Endometrial microvascular endothelial cells (primary cell): Measurements from ENCODE around the gene PPARG. TPM values are rescaled to one million over a fixed set of nuclear protein-coding genes. Genes with fewer than 3 reads are reported as not detected.
"Not testable (repeated sequence)": the region's sequence is repeated elsewhere in the genome, so short reads cannot be mapped to it uniquely, and the experiment has no call there.

ENCODE experiments used
- in situ Hi-C: cut with HindIII; loops from 2 replicates; pipeline ENCODE4 v1.10.0; 2017; ENCODE audit warnings: low sequenced_read_pairs, low pct_unique_long_range_greater_than_20kb; ENCODE audit errors: inconsistent ontology term
- total RNA-seq: library from RNA; depleted of rRNA; stranded (reverse); fragments of >200 nt; gene quantifications from one replicate; pipeline ENCODE4 v1.2.3, GENCODE V29; 2015; ENCODE audit errors: inconsistent ontology term

PPARG gene
- total RNA-seq, 1 donor from 2014 or later = 5.6 TPM

DNA sequence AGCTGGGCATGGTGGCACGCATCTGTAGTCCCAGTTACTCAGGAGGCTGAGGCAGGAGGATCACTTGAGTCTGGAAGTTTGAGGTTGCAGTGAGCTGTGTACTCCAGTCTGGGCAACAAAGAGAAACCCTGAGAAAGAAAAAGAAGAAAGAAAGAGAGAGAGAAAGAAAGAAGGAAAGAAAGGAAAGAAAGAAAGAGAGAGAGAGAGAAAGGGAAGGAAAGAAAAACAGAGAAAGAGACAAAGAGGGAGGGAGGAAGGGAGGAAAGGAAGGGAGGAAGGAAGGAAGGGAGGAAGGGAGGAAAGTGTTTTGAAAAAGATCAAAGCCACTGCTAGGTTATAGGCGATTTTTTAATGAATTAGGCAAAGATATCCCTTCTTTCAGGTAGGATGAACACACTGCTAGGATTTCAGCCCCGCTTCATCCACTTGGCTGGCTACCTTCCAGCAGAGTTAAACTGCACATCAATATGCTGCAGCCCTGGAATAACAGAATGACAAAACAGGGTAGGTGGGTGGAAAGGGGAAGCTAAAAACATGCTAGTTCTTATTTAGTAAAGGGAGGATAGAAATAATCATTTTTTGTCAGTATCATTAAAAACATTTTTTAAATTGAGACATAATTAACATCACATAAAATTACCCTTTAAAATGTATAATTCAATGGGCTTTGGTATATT is 12.8 kb upstream of the PPARG start:
- in situ Hi-C loops = no loop called here

- in situ Hi-C loops = not testable (repeated sequence)
These were observed 12.0 kb upstream of the PPARG start for GRCh38 chr3:12276827-12277226.

DNA sequence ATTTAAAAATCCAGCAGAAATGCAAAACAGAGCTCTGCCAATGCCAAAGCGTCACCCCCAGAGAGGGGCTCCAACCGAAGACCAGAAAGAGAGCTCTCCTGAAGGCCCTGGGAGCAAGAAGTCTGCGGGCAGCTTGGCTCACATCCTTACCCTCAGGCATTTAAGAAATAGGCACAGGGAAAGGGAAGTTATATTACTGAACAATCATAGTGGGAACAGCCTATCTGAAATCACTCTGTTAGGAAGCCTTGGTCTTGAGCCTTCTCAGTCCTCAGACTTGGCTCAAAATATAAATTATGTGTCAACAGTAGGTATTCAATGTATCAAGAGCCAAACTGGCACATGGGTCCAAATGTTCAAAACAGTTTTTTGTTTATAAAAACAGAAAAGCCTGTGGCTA is 10.3 kb upstream of the PPARG start:
- in situ Hi-C loops = no loop called here

GRCh38 chr3:12279591-12280326 is 9.1 kb upstream of the PPARG start:
- in situ Hi-C loops = no loop called here

DNA sequence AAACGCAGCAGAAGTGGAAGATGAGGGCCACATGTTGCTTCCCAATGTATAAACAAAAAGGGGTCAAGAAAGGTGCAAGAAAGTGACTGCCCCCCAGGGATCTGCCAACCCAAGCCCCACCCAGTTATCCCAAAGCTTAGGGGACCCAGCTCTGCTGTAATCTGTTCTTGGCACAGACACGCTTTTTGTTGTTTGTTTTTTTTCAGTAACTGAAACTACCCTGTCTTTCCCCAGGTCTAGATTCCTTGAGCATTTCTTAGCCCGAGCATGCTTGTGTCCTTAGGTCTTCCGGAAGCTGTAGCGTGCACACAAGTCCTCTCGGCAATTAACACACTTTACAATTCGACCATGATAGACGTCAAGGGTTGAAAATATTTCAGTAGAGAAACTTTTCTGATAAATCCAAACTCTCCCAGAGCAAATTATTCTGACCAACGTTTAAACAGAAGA is 8.5 kb upstream of the PPARG start:
- in situ Hi-C loops = no loop called here

DNA sequence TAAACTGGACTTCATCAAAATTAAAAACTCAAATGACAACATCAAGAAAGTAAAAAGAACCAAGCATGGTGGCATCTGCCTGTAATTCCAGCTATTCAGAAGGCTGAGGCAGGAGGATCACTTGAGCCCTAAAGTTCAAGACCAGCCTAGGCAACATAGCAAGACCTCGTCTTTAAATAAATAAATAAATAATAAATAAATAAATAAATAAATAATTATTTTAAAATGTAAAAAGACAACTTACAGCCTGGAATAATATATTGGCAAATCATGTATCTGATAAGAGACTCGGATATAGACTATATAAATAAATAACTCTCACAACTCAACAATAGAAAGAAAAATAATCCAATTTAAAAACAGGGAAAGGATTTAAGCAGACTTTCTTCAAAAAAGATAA is 4.3 kb upstream of the PPARG start:
- in situ Hi-C loops = no loop called here

DNA sequence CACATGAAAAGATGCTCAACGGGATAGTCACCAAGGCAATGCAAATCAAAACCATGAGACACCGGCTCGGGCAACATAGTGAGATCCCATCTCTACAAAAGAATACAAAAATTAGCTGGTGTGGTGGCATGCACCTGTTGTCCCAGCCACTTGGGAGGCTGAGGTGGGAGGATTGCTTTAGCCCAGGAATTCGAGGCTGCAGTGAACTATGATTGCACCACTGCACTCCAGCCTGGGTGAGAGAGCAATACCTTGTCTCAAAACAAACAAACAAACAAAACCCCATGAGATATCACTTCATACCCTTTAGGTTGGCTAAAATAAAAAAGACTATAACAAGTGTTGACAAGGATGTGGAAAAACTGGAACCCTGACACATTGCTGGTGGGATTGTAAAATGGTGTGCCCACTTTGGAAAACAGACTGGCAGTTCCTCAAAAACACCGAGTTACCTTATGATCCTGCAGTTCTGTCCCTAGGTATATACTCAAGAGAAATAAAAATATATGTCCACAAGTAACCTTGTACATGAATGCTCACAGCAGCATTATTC is 3.8 kb upstream of the PPARG start:
- in situ Hi-C loops = no loop called here

- in situ Hi-C loops = not testable (repeated sequence)
These were observed 3.1 kb upstream of the PPARG start for GRCh38 chr3:12285779-12286178.

- in situ Hi-C loops = no loop called here
These were observed 2.4 kb upstream of the PPARG start for GRCh38 chr3:12286504-12286903.

DNA sequence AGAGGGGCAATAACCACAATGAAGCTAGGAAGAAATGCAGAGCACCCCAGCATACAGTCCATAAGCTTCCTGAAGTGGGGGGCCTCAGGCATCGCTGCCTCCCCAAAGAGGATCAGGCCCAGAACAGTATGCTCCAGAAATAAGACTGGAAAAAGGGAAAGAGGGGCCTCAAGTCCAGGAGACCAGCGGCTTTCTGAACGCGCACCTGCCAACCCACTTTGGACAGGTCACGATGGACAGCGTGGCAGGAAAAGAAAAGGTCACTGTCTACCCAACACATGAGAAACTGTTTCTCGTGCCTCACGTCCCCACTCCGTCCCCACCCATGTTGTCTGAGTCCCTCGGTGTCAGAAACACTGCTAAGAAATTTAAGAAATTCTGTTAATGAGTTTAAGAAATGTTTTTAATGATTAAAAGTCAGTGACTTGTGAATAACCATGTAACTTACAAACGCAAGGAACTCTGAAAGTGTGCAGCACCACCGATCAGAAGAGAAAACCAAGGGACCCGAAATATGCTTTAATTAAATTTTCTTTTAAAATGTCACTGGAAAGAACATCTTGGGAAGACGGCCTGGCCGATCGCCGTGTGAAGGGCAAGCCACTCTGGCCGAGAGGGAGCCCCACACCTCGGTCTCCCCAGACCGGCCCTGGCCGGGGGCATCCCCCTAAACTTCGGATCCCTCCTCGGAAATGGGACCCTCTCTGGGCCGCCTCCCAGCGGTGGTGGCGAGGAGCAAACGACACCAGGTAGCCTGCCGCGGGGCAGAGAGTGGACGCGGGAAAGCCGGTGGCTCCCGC is 1.7 kb upstream of the PPARG start:
- in situ Hi-C loops = no loop called here

DNA sequence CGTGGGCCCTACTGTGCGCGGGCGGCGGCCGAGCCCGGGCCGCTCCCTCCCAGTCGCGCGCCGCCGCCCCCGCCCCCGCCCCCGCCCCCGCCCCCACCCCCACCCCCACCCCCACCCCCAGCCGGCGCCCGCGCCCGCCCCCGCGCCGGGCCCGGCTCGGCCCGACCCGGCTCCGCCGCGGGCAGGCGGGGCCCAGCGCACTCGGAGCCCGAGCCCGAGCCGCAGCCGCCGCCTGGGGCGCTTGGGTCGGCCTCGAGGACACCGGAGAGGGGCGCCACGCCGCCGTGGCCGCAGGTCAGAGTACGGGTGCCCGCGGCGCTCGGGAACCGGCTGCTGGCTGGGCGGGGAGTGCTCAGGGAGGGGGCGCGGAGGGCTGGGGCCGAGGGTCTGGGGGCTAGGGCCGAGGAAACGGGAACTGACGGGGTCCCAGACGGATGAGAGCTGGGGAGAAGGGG is 1.1 kb upstream of the PPARG start:
- in situ Hi-C loops = no loop called here

- in situ Hi-C loops = no loop called here
These were observed 654 bp downstream of the PPARG start for GRCh38 chr3:12289524-12289923.

- in situ Hi-C loops = no loop called here
These were observed 3.9 kb downstream of the PPARG start for GRCh38 chr3:12292770-12293169.

GRCh38 chr3:12294885-12295580 is 6.2 kb downstream of the PPARG start:
- in situ Hi-C loops = no loop called here

DNA sequence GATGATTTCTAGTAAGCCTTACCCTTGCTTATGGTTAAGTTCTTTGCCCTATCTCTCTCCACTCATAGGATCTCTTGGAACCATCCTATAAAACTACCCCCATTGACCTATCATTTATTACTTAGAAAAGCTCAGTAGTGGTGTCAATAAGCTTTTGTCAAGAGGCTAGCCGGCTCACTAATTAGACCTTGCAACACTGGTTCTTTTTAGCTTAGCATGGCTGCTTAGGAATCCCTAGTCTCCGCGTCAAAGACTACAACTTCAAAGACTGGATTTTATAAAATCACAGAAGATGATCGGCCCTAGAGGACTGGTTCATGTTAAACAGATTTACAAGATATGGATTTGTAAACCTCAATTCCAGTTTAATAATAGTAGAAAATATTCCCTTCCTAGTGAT is 7.6 kb downstream of the PPARG start:
- in situ Hi-C loops = no loop called here

DNA sequence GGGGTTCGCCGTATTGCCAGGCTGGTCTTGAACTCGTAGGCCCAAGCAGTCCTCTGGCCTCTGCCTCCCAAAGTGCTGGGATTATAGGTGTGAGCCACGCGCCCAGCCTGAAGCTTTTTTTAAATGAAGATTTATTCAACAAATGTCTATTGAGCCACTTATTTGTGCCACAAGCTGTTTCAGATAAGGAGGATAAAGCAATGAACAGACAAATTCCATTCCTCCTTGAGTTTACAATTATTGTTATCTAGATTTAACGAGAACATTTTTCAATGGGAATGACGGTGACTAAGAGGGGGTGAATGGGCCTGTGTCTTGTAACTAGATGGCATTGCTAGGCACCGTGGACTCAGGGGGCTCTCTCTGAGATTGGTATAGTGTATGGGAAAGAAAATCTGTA is 10.2 kb downstream of the PPARG start:
- in situ Hi-C loops = no loop called here

DNA sequence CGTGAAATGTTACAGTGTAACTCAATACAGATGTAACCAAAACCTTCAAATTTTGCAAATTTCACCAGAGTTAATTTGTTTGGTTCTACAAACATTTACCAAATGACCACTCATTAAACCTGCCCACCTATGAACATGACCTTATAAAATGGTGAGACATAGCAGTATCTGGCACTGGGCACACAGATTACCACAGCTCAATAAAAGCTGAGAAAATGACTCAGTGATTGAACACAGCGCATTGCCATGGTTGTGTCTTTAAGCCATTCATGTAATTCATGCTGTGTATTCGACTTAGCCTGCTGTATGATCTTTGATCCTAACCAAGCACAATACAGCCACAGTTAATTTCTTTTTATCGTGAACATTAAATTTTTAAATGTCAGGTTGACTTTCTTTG is 11.3 kb downstream of the PPARG start:
- in situ Hi-C loops = no loop called here

DNA sequence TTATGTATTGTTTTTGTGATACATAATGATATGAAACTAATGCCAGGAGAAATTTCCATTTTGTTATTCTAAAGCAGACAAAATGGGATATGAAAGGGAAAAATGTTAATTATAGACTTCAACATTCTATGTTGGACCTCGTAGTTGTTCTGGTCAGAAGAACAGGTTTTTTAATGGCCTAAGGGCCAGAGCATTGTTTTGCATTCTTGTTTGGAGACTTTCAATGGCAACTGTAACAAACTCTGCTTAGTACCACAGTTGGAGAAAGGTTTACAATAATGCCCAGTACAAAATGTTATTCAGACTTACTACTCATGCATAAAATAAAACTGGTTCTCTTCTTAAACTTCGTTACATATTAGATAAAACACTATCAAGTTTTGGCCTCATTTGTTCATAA is 12.2 kb downstream of the PPARG start:
- in situ Hi-C loops = no loop called here

DNA sequence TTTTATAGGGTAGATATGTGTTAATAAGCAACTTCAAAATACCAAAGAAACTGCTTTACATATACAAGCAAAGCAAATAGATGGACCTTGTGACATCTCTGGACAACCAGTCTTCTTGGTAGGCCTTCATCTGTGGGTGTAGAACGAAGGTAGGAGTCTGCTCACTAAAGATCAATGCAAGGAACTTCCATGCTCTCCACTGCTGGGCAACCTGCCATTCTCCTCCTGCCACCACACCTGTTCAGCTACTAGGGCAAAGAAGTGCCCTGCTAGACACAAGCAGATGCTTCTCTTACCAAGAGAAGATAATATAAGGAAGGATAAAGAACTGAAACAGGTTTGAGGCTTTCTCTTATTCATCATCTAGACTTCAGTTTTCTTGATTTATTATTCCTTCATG is 12.6 kb downstream of the PPARG start:
- in situ Hi-C loops = no loop called here
